AG04449 (cell line): ENCODE results near the gene MUC12.
"Not testable (repeated sequence)": the region's sequence is repeated elsewhere in the genome, so short reads cannot be mapped to it uniquely, and the experiment has no call there.

Source experiments
- CTCF ChIA-PET: fragments of 350-600 bp; formaldehyde crosslinking; extraction: SDS; loops from one replicate; lab custom pipeline; 2021; ENCODE audit warnings: antibody characterized with exemption; lab: Yijun Ruan, JAX
- POLR2A ChIA-PET: fragments of 400-600, 350-600 bp; formaldehyde crosslinking; extraction: SDS; loops from one replicate; lab custom pipeline; 2020; ENCODE audit warnings: antibody characterized with exemption, inconsistent platforms; lab: Yijun Ruan, JAX
- DNase-seq: peaks from one replicate; pipeline ENCODE4 v3.0.0-alpha.2; 2010; ENCODE audit warnings: low read depth, low spot score
- H3K4me3 ChIP-seq: 2 replicates; pipeline ENCODE4 v1.5.1; 2011; ENCODE audit warnings: low read depth, mild to moderate bottlenecking, control low read depth, low read length
- CTCF ChIP-seq: IDR thresholded peaks from one replicate; pipeline ENCODE4 v1.5.1; 2011; ENCODE audit warnings: mild to moderate bottlenecking, moderate library complexity, low read length, control low read depth, inconsistent platforms; ENCODE audit not compliant: insufficient read depth; ENCODE audit errors: missing control alignments

MUC12 gene

GRCh38 chr7:100969066-100969615, at the start of gene MUC12:
MUC12 (plus strand) TSS chr7:100969565; CDS start chr7:100969623, 58 bp downstream.
- TF ChIP-seq CTCF = no peak
- no peak for DNase-seq
- POLR2A ChIA-PET = no interaction called here
- CTCF ChIA-PET = interaction anchor here (1.3 kb wide), 1 partner anchor 108 kb away, joined by 3 read pairs; no protein-coding TSS in a partner anchor
- no peak within 1 kb of the TSS for H3K4me3 ChIP-seq

- POLR2A ChIA-PET, CTCF ChIA-PET, DNase-seq, H3K4me3 ChIP-seq: not testable (repeated sequence)
Measured at GRCh38 chr7:100919779-100920437, 49.5 kb upstream of the MUC12 start.

GRCh38 chr7:100921039-100921438, 48.3 kb upstream of the MUC12 start:
- H3K4me3 ChIP-seq = no peak overlapping the region
- CTCF ChIA-PET = no interaction called here
- TF ChIP-seq CTCF = no peak
- DNase-seq = no peak
- POLR2A ChIA-PET = no interaction called here

- DNase-seq, POLR2A ChIA-PET, H3K4me3 ChIP-seq, CTCF ChIA-PET: not testable (repeated sequence)
Measured at GRCh38 chr7:100923616-100924015, 45.7 kb upstream of the MUC12 start.

GRCh38 chr7:100929808-100930174, 39.6 kb upstream of the MUC12 start:
- no peak for DNase-seq
- H3K4me3 ChIP-seq = no peak overlapping the region
- ChIA-PET POLR2A (no interaction called here), CTCF (no interaction called here)
- TF ChIP-seq CTCF = no peak

GRCh38 chr7:100933734-100934133, 35.6 kb upstream of the MUC12 start:
- no peak for TF ChIP-seq CTCF
- ChIA-PET CTCF (no interaction called here), POLR2A (no interaction called here)
- H3K4me3 ChIP-seq = no peak overlapping the region
- no peak for DNase-seq

GRCh38 chr7:100935381-100935780, 34.0 kb upstream of the MUC12 start:
- H3K4me3 ChIP-seq, DNase-seq, POLR2A ChIA-PET, CTCF ChIA-PET: not testable (repeated sequence)

- DNase-seq, POLR2A ChIA-PET: not testable (repeated sequence)
Measured at GRCh38 chr7:100936167-100936566, 33.2 kb upstream of the MUC12 start.

More at GRCh38 chr7:100936167-100936566, 33.2 kb upstream of the MUC12 start:
- CTCF ChIA-PET, H3K4me3 ChIP-seq: not testable (repeated sequence)
